ENCODE data around the gene MAPK4. TPM values are rescaled to one million over a fixed set of nuclear protein-coding genes. Genes with fewer than 3 reads are reported as not detected.

MAPK4 gene
- total RNA-seq, 2 donors from 2014 or later: 10.6 to 12.6 TPM

GRCh38 chr18:50745945-50746344, 186.1 kb downstream of the MAPK4 start:
- no peaks in the 10 kb centered on the region for H3K9me3 ChIP-seq
- H3K4me3 ChIP-seq: no peak overlapping the region
- no peaks in the 10 kb centered on the region for H3K4me1 ChIP-seq (replicated peaks)
- DNase-seq (ENCODE audit: low spot score): no peak
- WGBS: 69% methylated on average over 5 of the region's 5 CpGs
- TF ChIP-seq CTCF (IDR thresholded peaks at IDR 0.05) (no peak), POLR2AphosphoS5 (IDR thresholded peaks at IDR 0.05) (no peak), POLR2A (IDR thresholded peaks at IDR 0.05) (no peak)
- no peaks in the 10 kb centered on the region for H3K36me3 ChIP-seq
- H3K27ac ChIP-seq: no peak overlapping the region
- H3K27me3 ChIP-seq (replicated peaks; ENCODE audit: insufficient read depth): no peaks in the 10 kb centered on the region
- intact Hi-C loops (cut with DNase I): no loop called here

- intact Hi-C loops (cut with DNase I): no loop called here
- Histone ChIP-seq H3K9me3 (no peaks in the 10 kb centered on the region), H3K36me3 (no peaks in the 10 kb centered on the region), H3K4me3 (no peak overlapping the region), H3K27me3 (replicated peaks; ENCODE audit: insufficient read depth) (no peaks in the 10 kb centered on the region), H3K27ac (no peak overlapping the region), H3K4me1 (replicated peaks) (no peaks in the 10 kb centered on the region)
- DNase-seq (ENCODE audit: low spot score): no peak
- WGBS: 65% methylated on average over 1 of the region's 1 CpG
- TF ChIP-seq POLR2A (IDR thresholded peaks at IDR 0.05) (no peak), CTCF (IDR thresholded peaks at IDR 0.05) (no peak), POLR2AphosphoS5 (IDR thresholded peaks at IDR 0.05) (no peak)
Measured at GRCh38 chr18:50747849-50748242, 188.0 kb downstream of the MAPK4 start.

- DNase-seq (ENCODE audit: low spot score): no peak
- Histone ChIP-seq H3K4me3 (no peak overlapping the region), H3K9me3 (no peaks in the 10 kb centered on the region), H3K27me3 (replicated peaks; ENCODE audit: insufficient read depth) (no peaks in the 10 kb centered on the region), H3K4me1 (replicated peaks) (no peaks in the 10 kb centered on the region), H3K36me3 (no peaks in the 10 kb centered on the region), H3K27ac (no peak overlapping the region)
- WGBS: 39% methylated on average over 9 of the region's 9 CpGs
- intact Hi-C loops (cut with DNase I): no loop called here
- TF ChIP-seq POLR2A (IDR thresholded peaks at IDR 0.05) (no peak), POLR2AphosphoS5 (IDR thresholded peaks at IDR 0.05) (no peak), CTCF (IDR thresholded peaks at IDR 0.05) (no peak)
Measured at GRCh38 chr18:50748243-50749229, 188.6 kb downstream of the MAPK4 start.

- H3K27me3 ChIP-seq (replicated peaks; ENCODE audit: insufficient read depth): no peaks in the 10 kb centered on the region
- no peak overlapping the region for H3K4me3 ChIP-seq
- 77% methylated on average over 5 of the region's 5 CpGs for WGBS
- H3K4me1 ChIP-seq (replicated peaks): no peaks in the 10 kb centered on the region
- no peak for TF ChIP-seq CTCF (IDR thresholded peaks at IDR 0.05)
- TF ChIP-seq POLR2A (IDR thresholded peaks at IDR 0.05): no peak
- no peak for TF ChIP-seq POLR2AphosphoS5 (IDR thresholded peaks at IDR 0.05)
- H3K9me3 ChIP-seq: no peaks in the 10 kb centered on the region
- intact Hi-C loops (cut with DNase I): no loop called here
- no peaks in the 10 kb centered on the region for H3K36me3 ChIP-seq
- no peak for DNase-seq (ENCODE audit: low spot score)
- H3K27ac ChIP-seq: no peak overlapping the region
Measured at GRCh38 chr18:50749421-50749820, 189.5 kb downstream of the MAPK4 start.

GRCh38 chr18:50749945-50750344, 190.1 kb downstream of the MAPK4 start:
- 60% methylated on average over 4 of the region's 4 CpGs for WGBS
- Histone ChIP-seq H3K36me3 (no peaks in the 10 kb centered on the region), H3K4me3 (no peak overlapping the region), H3K9me3 (no peaks in the 10 kb centered on the region), H3K4me1 (replicated peaks) (no peaks in the 10 kb centered on the region), H3K27me3 (replicated peaks; ENCODE audit: insufficient read depth) (no peaks in the 10 kb centered on the region), H3K27ac (no peak overlapping the region)
- TF ChIP-seq POLR2AphosphoS5 (IDR thresholded peaks at IDR 0.05) (no peak), POLR2A (IDR thresholded peaks at IDR 0.05) (no peak), CTCF (IDR thresholded peaks at IDR 0.05) (no peak)
- intact Hi-C loops (cut with DNase I): loop anchor here (10.0 kb wide), 1 partner anchor 195 kb away; no protein-coding TSS in a partner anchor
- DNase-seq (ENCODE audit: low spot score): no peak

All from prostate gland (tissue), 2 donors.